ENCODE measurements around the gene SLC2A4RG. TPM values are rescaled to one million over a fixed set of nuclear protein-coding genes. Genes with fewer than 3 reads are reported as not detected.
A peak's percentile ranks its signal among the peaks of the same experiment; 100 is the strongest.
"Not testable (repeated sequence)": the region's sequence is repeated elsewhere in the genome, so short reads cannot be mapped to it uniquely, and the experiment has no call there.

The SLC2A4RG gene
- total RNA-seq, 4 donors from 2014 or later = 10.5 to 120 (median 41.0) TPM

DNA sequence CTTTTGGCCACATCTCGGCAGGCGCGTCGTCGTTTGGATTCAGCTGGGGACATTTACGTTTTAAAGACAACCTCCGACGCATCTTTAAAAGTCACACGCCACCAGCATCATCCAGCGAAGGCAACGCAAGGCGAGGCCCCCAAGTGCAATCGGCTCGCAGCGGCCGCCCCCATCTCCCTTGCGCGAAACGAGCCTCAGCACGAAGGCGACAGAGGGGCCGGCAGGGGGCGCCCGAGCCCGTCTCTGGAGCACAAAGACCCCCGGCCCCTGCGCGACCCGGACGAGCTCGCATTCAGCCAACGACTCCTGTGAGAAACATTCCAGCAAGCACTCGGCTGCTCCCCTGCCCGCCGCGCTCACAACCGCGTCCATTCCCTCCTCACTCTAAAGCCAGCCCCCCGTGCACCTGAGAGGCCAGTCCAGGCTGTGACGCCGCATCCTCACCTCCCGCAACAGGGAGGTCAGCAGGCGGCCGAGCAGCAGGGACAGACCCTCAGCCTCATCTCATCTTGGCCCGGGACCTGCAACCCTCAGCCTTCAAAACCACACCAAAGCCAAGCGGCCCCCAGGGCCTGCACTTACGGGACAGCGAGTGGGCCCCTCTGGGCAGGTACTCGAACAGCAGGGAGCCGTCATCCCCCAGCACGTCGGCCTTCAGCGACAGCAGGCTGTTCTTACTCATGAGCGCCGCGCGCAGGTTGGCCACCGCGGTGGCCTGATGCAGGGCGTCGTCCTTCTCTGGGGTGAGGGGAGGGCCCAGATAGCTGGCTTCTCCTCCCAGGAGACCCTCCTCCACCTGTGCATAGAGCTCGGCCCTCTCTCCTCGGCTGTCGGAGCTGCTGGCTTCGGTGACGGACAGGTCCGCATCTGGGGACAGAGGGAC is 35.8 kb downstream of the SLC2A4RG start:
- H3K4me3 ChIP-seq = peak overlapping the region in 1 of 2 donors; percentile 13
- intact Hi-C loops (cut with DNase I; ENCODE audit: low total_unique reads) = no loop called here

DNA sequence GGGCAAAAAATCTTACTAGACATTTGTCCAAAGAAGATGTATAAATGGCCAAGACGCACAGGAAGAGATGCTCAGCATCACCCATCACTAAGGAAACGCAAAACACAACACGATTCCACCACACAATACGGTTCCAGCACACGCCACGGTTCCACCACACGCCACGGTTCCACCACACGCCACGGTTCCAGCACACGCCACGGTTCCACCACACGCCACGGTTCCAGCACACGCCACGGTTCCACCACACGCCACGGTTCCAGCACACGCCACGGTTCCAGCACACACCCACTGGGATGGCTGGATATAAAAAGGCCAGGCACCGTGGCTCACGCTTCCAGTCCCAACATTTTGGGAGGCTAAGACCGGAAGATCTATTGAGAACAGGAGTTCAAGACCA is 37.3 kb downstream of the SLC2A4RG start:
- H3K27ac ChIP-seq; H3K9me3 ChIP-seq; DNase-seq; H3K27me3 ChIP-seq; H3K36me3 ChIP-seq; intact Hi-C loops (cut with DNase I; ENCODE audit: low total_unique reads); H3K4me3 ChIP-seq; H3K4me1 ChIP-seq: not testable (repeated sequence)

More for the DNA sequence above, 35.8 kb downstream of the SLC2A4RG start:
- Histone ChIP-seq H3K9me3 (no peaks in the 10 kb centered on the region), H3K4me1 (no peaks in the 10 kb centered on the region), H3K27ac (no peak overlapping the region), H3K36me3 (no peaks in the 10 kb centered on the region), H3K27me3 (no peaks in the 10 kb centered on the region)
- DNase-seq = peak; percentile 55 to 60
- TF ChIP-seq, protein P1, sequence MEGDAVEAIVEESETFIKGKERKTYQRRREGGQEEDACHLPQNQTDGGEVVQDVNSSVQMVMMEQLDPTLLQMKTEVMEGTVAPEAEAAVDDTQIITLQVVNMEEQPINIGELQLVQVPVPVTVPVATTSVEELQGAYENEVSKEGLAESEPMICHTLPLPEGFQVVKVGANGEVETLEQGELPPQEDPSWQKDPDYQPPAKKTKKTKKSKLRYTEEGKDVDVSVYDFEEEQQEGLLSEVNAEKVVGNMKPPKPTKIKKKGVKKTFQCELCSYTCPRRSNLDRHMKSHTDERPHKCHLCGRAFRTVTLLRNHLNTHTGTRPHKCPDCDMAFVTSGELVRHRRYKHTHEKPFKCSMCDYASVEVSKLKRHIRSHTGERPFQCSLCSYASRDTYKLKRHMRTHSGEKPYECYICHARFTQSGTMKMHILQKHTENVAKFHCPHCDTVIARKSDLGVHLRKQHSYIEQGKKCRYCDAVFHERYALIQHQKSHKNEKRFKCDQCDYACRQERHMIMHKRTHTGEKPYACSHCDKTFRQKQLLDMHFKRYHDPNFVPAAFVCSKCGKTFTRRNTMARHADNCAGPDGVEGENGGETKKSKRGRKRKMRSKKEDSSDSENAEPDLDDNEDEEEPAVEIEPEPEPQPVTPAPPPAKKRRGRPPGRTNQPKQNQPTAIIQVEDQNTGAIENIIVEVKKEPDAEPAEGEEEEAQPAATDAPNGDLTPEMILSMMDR (IDR thresholded peaks at IDR 0.05) = peak; percentile 61 to 80 (median 69)
- no peak for TF ChIP-seq POLR2A (IDR thresholded peaks at IDR 0.05)

DNA sequence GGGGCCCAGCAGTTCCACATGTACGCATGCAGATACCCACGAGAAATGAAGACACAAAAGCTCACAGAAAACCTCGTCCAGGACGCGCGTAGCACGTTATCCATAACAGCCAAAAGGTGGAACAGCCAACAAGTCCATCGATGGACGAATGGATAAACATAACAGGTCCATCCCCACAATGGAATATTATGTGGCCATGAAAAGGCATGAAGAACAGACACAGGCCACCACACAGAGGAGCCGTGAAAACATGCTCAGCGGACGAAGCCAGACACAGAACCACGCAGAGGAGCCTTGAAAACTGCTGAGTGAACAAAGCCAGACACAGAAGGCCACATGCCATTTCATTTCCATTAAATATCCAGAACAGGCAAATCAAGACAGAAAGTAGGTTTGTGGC is 38.0 kb downstream of the SLC2A4RG start:
- Histone ChIP-seq H3K36me3 (no peaks in the 10 kb centered on the region), H3K4me1 (no peaks in the 10 kb centered on the region), H3K9me3 (no peaks in the 10 kb centered on the region), H3K4me3 (no peak overlapping the region), H3K27ac (no peak overlapping the region), H3K27me3 (no peaks in the 10 kb centered on the region)
- DNase-seq = no peak
- no peak for TF ChIP-seq POLR2A (IDR thresholded peaks at IDR 0.05)
- TF ChIP-seq, protein P1 (IDR thresholded peaks at IDR 0.05) = no peak
- intact Hi-C loops (cut with DNase I; ENCODE audit: low total_unique reads) = no loop called here

DNA sequence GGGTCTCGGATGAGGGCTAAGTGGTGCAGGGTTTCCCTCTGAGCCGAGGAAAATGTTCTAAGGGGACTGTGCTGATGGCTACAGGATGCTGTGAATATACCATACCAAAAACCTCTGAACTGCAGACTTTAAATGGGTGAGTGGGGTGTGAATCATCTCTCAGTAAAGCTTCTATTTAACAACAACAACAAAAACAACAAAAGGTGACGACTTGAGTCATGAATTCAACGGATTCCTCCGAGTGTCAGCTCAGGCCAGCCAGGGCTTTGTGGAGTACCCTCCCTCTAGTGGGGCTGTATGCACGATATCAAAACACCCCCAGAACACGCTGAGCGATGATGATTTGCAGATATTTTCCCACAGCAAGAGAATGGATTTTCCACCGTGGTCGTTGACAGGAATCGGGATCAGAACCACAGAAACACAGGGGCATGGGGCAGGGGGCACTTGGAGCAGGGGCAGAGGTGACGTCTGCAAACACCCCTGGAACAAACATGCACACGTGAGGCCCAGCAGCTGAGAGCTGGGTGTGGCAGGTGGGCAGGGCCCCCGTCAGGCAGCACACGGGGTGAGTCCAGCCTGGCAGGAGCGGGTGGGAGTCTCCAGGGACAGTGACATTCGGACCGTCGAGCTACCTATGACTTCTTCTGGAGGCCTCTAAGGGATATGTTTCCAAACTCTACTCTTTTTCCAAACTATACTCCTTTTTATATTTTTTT is 38.6 kb downstream of the SLC2A4RG start:
- Histone ChIP-seq H3K27me3 (no peaks in the 10 kb centered on the region), H3K4me1 (no peaks in the 10 kb centered on the region), H3K27ac (no peak overlapping the region), H3K9me3 (no peaks in the 10 kb centered on the region), H3K36me3 (no peaks in the 10 kb centered on the region), H3K4me3 (no peak overlapping the region)
- DNase-seq = no peak
- intact Hi-C loops (cut with DNase I; ENCODE audit: low total_unique reads) = no loop called here
- TF ChIP-seq, protein P1 (IDR thresholded peaks at IDR 0.05) = no peak
- no peak for TF ChIP-seq POLR2A (IDR thresholded peaks at IDR 0.05)

DNA sequence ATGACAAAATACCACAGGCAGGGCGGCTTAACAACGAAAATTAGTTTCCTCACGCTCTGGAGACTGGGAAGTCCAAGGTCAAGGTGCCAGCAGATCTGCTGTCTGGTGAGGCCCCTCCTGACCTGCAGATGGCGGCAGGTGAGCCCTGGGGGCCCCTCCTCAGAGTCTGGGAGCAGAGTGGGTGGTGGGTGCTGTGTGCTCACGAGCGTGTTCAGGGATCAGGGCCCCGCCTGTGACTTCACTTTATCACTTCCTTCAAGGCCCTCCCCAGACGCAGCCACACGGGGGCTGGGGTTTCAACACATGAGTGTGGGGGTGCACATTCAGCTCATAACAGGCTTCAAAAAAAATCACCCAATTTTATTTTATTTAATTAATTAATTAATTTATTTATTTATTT is 39.3 kb downstream of the SLC2A4RG start:
- intact Hi-C loops (cut with DNase I; ENCODE audit: low total_unique reads) = no loop called here

More for the DNA sequence above, 39.3 kb downstream of the SLC2A4RG start:
- TF ChIP-seq POLR2A (IDR thresholded peaks at IDR 0.05) = no peak
- TF ChIP-seq, protein P1 (IDR thresholded peaks at IDR 0.05) = no peak
- H3K36me3 ChIP-seq = no peaks in the 10 kb centered on the region
- H3K4me1 ChIP-seq = no peaks in the 10 kb centered on the region
- no peak overlapping the region for H3K27ac ChIP-seq
- no peaks in the 10 kb centered on the region for H3K27me3 ChIP-seq
- DNase-seq = no peak
- H3K4me3 ChIP-seq = no peak overlapping the region
- H3K9me3 ChIP-seq = no peaks in the 10 kb centered on the region
